MG63 (cell line): ENCODE results near the gene TXNRD2. TPM values are rescaled to one million over a fixed set of nuclear protein-coding genes. Genes with fewer than 3 reads are reported as not detected.

ENCODE experiments used
- DNase-seq: peaks from one replicate; pipeline ENCODE4 v3.0.0-alpha.2; 2020
- H3K27me3 ChIP-seq: fragments of 250-450 bp; sonication (Bioruptor Pico); 2 replicates; pipeline ENCODE4 v1.5.1; 2020; ENCODE audit warnings: mild to moderate bottlenecking, moderate library complexity
- H3K36me3 ChIP-seq: fragments of 250-450 bp; sonication (Bioruptor Pico); 2 replicates; pipeline ENCODE4 v1.5.1; 2020; ENCODE audit warnings: mild to moderate bottlenecking, moderate library complexity
- H3K4me3 ChIP-seq: fragments of 250-450 bp; sonication (Bioruptor Pico); 2 replicates; pipeline ENCODE4 v1.5.1; 2020; ENCODE audit warnings: mild to moderate bottlenecking, moderate library complexity
- H3K9me3 ChIP-seq: fragments of 250-450 bp; sonication (Bioruptor Pico); 2 replicates; pipeline ENCODE4 v1.5.1; 2020; ENCODE audit warnings: mild to moderate bottlenecking, moderate library complexity
- total RNA-seq: library from RNA; depleted of rRNA; stranded (reverse); fragments of >200 nt; shearing (Covaris generic); gene quantifications from 2 replicates; pipeline ENCODE4 v1.2.3, GENCODE V29; 2014; ENCODE audit warnings: low replicate concordance

Gene TXNRD2
- total RNA-seq, 1 experiment from 2014 or later = 61.8 TPM

- Histone ChIP-seq H3K9me3 (no peaks in the 10 kb centered on the region), H3K36me3 (peaks cover 28% of the 10 kb centered on the region), H3K27me3 (no peaks in the 10 kb centered on the region), H3K4me3 (peak overlapping the region; percentile 35)
- peak; percentile 98 for DNase-seq
Observed at GRCh38 chr22:19880786-19881569, 60.6 kb downstream of the TXNRD2 start.

- peak overlapping the region; percentile 35 for H3K4me3 ChIP-seq
- no peaks in the 10 kb centered on the region for H3K9me3 ChIP-seq
- DNase-seq = no peak
- H3K27me3 ChIP-seq = no peaks in the 10 kb centered on the region
- peaks cover 30% of the 10 kb centered on the region for H3K36me3 ChIP-seq
Observed at GRCh38 chr22:19879992-19880785, 61.4 kb downstream of the TXNRD2 start.

GRCh38 chr22:19879643-19879991 lies 62.0 kb downstream of the TXNRD2 start:
- no peak for DNase-seq
- H3K36me3 ChIP-seq = peaks cover 30% of the 10 kb centered on the region
- no peaks in the 10 kb centered on the region for H3K27me3 ChIP-seq
- peak overlapping the region; percentile 35 for H3K4me3 ChIP-seq
- no peaks in the 10 kb centered on the region for H3K9me3 ChIP-seq

- Histone ChIP-seq H3K4me3 (no peak overlapping the region), H3K27me3 (no peaks in the 10 kb centered on the region), H3K36me3 (peaks cover 30% of the 10 kb centered on the region), H3K9me3 (no peaks in the 10 kb centered on the region)
- DNase-seq = no peak
Observed at GRCh38 chr22:19879246-19879570, 62.4 kb downstream of the TXNRD2 start.

- H3K27me3 ChIP-seq = no peaks in the 10 kb centered on the region
- H3K36me3 ChIP-seq = peaks cover 30% of the 10 kb centered on the region
- no peaks in the 10 kb centered on the region for H3K9me3 ChIP-seq
- H3K4me3 ChIP-seq = no peak overlapping the region
- DNase-seq = no peak
Observed at GRCh38 chr22:19878461-19879245, 63.0 kb downstream of the TXNRD2 start.

- no peaks in the 10 kb centered on the region for H3K27me3 ChIP-seq
- no peak for DNase-seq
- no peaks in the 10 kb centered on the region for H3K9me3 ChIP-seq
- no peak overlapping the region for H3K4me3 ChIP-seq
- H3K36me3 ChIP-seq = peaks cover 30% of the 10 kb centered on the region
Observed at GRCh38 chr22:19877626-19878339, 63.8 kb downstream of the TXNRD2 start.

GRCh38 chr22:19876941-19877625 lies 64.5 kb downstream of the TXNRD2 start:
- Histone ChIP-seq H3K27me3 (no peaks in the 10 kb centered on the region), H3K9me3 (no peaks in the 10 kb centered on the region), H3K4me3 (no peak overlapping the region), H3K36me3 (peaks cover 30% of the 10 kb centered on the region)
- no peak for DNase-seq

GRCh38 chr22:19876314-19876940 lies 65.2 kb downstream of the TXNRD2 start:
- H3K27me3 ChIP-seq = no peaks in the 10 kb centered on the region
- peaks cover 30% of the 10 kb centered on the region for H3K36me3 ChIP-seq
- no peak overlapping the region for H3K4me3 ChIP-seq
- no peaks in the 10 kb centered on the region for H3K9me3 ChIP-seq
- DNase-seq = no peak

GRCh38 chr22:19875531-19876313 lies 65.9 kb downstream of the TXNRD2 start:
- no peak for DNase-seq
- Histone ChIP-seq H3K4me3 (no peak overlapping the region), H3K27me3 (no peaks in the 10 kb centered on the region), H3K36me3 (peaks cover 30% of the 10 kb centered on the region), H3K9me3 (no peaks in the 10 kb centered on the region)

GRCh38 chr22:19875061-19875530 lies 66.5 kb downstream of the TXNRD2 start:
- no peak overlapping the region for H3K4me3 ChIP-seq
- no peaks in the 10 kb centered on the region for H3K9me3 ChIP-seq
- H3K27me3 ChIP-seq = no peaks in the 10 kb centered on the region
- DNase-seq = no peak
- peaks cover 28% of the 10 kb centered on the region for H3K36me3 ChIP-seq

- Histone ChIP-seq H3K36me3 (peaks cover 24% of the 10 kb centered on the region), H3K4me3 (no peak overlapping the region), H3K27me3 (no peaks in the 10 kb centered on the region), H3K9me3 (no peaks in the 10 kb centered on the region)
- DNase-seq = no peak
Observed at GRCh38 chr22:19874307-19875060, 67.1 kb downstream of the TXNRD2 start.

- Histone ChIP-seq H3K4me3 (no peak overlapping the region), H3K27me3 (no peaks in the 10 kb centered on the region), H3K9me3 (no peaks in the 10 kb centered on the region), H3K36me3 (peaks cover 21% of the 10 kb centered on the region)
- no peak for DNase-seq
Observed at GRCh38 chr22:19873960-19874306, 67.7 kb downstream of the TXNRD2 start.

- no peak for DNase-seq
- Histone ChIP-seq H3K4me3 (no peak overlapping the region), H3K9me3 (no peaks in the 10 kb centered on the region)
Observed at GRCh38 chr22:19873138-19873959, 68.3 kb downstream of the TXNRD2 start.

GRCh38 chr22:19872779-19873137 lies 68.9 kb downstream of the TXNRD2 start:
- peaks cover 10% of the 10 kb centered on the region for H3K36me3 ChIP-seq
- H3K4me3 ChIP-seq = no peak overlapping the region
- DNase-seq = no peak
- H3K27me3 ChIP-seq = no peaks in the 10 kb centered on the region
- H3K9me3 ChIP-seq = no peaks in the 10 kb centered on the region

More at GRCh38 chr22:19873138-19873959, 68.3 kb downstream of the TXNRD2 start:
- H3K27me3 ChIP-seq = no peaks in the 10 kb centered on the region
- peaks cover 15% of the 10 kb centered on the region for H3K36me3 ChIP-seq
